HG03354 (cell line): ENCODE results near the gene SYT1.

ENCODE experiments used
- ATAC-seq: cut with Tn5 transposase; IDR thresholded peaks from one replicate; pipeline ENCODE4 v1.9.1; 2021; ENCODE audit warnings: mild to moderate bottlenecking; ENCODE audit not compliant: unreplicated experiment, poor library complexity, severe bottlenecking

SYT1 gene

GRCh38 chr12:79252358-79253075 is 387.9 kb downstream of the SYT1 start:
- ATAC-seq = no peak

GRCh38 chr12:79255288-79255687 is 390.7 kb downstream of the SYT1 start:
- ATAC-seq = no peak

GRCh38 chr12:79260923-79261322 is 396.3 kb downstream of the SYT1 start:
- no peak for ATAC-seq

GRCh38 chr12:79262938-79263337 is 398.4 kb downstream of the SYT1 start:
- ATAC-seq = no peak

- no peak for ATAC-seq
These were observed 402.0 kb downstream of the SYT1 start for GRCh38 chr12:79266343-79267144.

GRCh38 chr12:79267580-79267979 is 403.0 kb downstream of the SYT1 start:
- ATAC-seq = no peak

- no peak for ATAC-seq
These were observed 410.0 kb downstream of the SYT1 start for GRCh38 chr12:79274501-79275064.

- ATAC-seq = no peak
These were observed 411.1 kb downstream of the SYT1 start for GRCh38 chr12:79275631-79276030.

- ATAC-seq = no peak
These were observed 418.8 kb downstream of the SYT1 start for GRCh38 chr12:79283364-79283763.

GRCh38 chr12:79288911-79289310 is 424.3 kb downstream of the SYT1 start:
- ATAC-seq = no peak

GRCh38 chr12:79291711-79292110 is 427.1 kb downstream of the SYT1 start:
- no peak for ATAC-seq

- no peak for ATAC-seq
These were observed 430.0 kb downstream of the SYT1 start for GRCh38 chr12:79294590-79294989.

- no peak for ATAC-seq
These were observed 431.0 kb downstream of the SYT1 start for GRCh38 chr12:79295572-79295971.

GRCh38 chr12:79296133-79296532 is 431.6 kb downstream of the SYT1 start:
- no peak for ATAC-seq

GRCh38 chr12:79296871-79297270 is 432.3 kb downstream of the SYT1 start:
- no peak for ATAC-seq

- no peak for ATAC-seq
These were observed 433.9 kb downstream of the SYT1 start for GRCh38 chr12:79298506-79298905.

- ATAC-seq = no peak
These were observed 435.0 kb downstream of the SYT1 start for GRCh38 chr12:79299447-79300198.

- no peak for ATAC-seq
These were observed 435.6 kb downstream of the SYT1 start for GRCh38 chr12:79300199-79300568.

GRCh38 chr12:79301181-79301580 is 436.6 kb downstream of the SYT1 start:
- ATAC-seq = no peak

- no peak for ATAC-seq
These were observed 437.7 kb downstream of the SYT1 start for GRCh38 chr12:79302162-79302814.
